GM21619 (cell line): ENCODE measurements around the gene SULT1C2.
"Not testable (repeated sequence)": the region's sequence is repeated elsewhere in the genome, so short reads cannot be mapped to it uniquely, and the experiment has no call there.

ENCODE experiments used
- ATAC-seq: cut with Tn5 transposase; IDR thresholded peaks from one replicate; pipeline ENCODE4 v1.9.1; 2021; ENCODE audit not compliant: unreplicated experiment

The SULT1C2 gene

GRCh38 chr2:108288534-108289106 lies at the start of gene SULT1C2:
TSS of gene SULT1C2 (plus strand) at chr2:108288895. CDS start at chr2:108293668, 4,773 bp downstream.
- ATAC-seq = no peak

- no peak for ATAC-seq
Observed at GRCh38 chr2:108239786-108240185, 48.9 kb upstream of the SULT1C2 start, which contains the start of gene SULT1C3. TSS of gene SULT1C3 (plus strand) at chr2:108239968. CDS start at chr2:108247195, 7,227 bp downstream.

GRCh38 chr2:108240966-108241365 lies 47.7 kb upstream of the SULT1C2 start:
- no peak for ATAC-seq

- ATAC-seq = no peak
Observed at GRCh38 chr2:108243566-108243965, 45.1 kb upstream of the SULT1C2 start.

- ATAC-seq = no peak
Observed at GRCh38 chr2:108244667-108245414, 43.9 kb upstream of the SULT1C2 start.

GRCh38 chr2:108253106-108253505 lies 35.6 kb upstream of the SULT1C2 start:
- no peak for ATAC-seq

- ATAC-seq = no peak
Observed at GRCh38 chr2:108257757-108258331, 30.9 kb upstream of the SULT1C2 start.

- no peak for ATAC-seq
Observed at GRCh38 chr2:108260773-108261172, 27.9 kb upstream of the SULT1C2 start.

GRCh38 chr2:108262036-108262435 lies 26.7 kb upstream of the SULT1C2 start:
- ATAC-seq = no peak

GRCh38 chr2:108263401-108263800 lies 25.3 kb upstream of the SULT1C2 start:
- ATAC-seq = no peak

- no peak for ATAC-seq
Observed at GRCh38 chr2:108266218-108266617, 22.5 kb upstream of the SULT1C2 start.

- ATAC-seq = no peak
Observed at GRCh38 chr2:108267101-108267500, 21.6 kb upstream of the SULT1C2 start.

- no peak for ATAC-seq
Observed at GRCh38 chr2:108268001-108268400, 20.7 kb upstream of the SULT1C2 start.

GRCh38 chr2:108270346-108270745 lies 18.3 kb upstream of the SULT1C2 start:
- ATAC-seq = no peak

GRCh38 chr2:108270768-108271506 lies 17.8 kb upstream of the SULT1C2 start:
- ATAC-seq = no peak

GRCh38 chr2:108271691-108272253 lies 16.9 kb upstream of the SULT1C2 start:
- no peak for ATAC-seq

- no peak for ATAC-seq
Observed at GRCh38 chr2:108278631-108279030, 10.1 kb upstream of the SULT1C2 start.

GRCh38 chr2:108279468-108279867 lies 9.2 kb upstream of the SULT1C2 start:
- no peak for ATAC-seq

- no peak for ATAC-seq
Observed at GRCh38 chr2:108280466-108280865, 8.2 kb upstream of the SULT1C2 start.

GRCh38 chr2:108284566-108284965 lies 4.1 kb upstream of the SULT1C2 start:
- ATAC-seq = not testable (repeated sequence)

- no peak for ATAC-seq
Observed at GRCh38 chr2:108285616-108286015, 3.1 kb upstream of the SULT1C2 start.
